Measurements from ENCODE around the gene ABCB10. TPM values are rescaled to one million over a fixed set of nuclear protein-coding genes. Genes with fewer than 3 reads are reported as not detected.
A peak's percentile ranks its signal among the peaks of the same experiment; 100 is the strongest.

The ABCB10 gene
- total RNA-seq, 1 experiment from 2014 or later: 13.8 TPM

DNA sequence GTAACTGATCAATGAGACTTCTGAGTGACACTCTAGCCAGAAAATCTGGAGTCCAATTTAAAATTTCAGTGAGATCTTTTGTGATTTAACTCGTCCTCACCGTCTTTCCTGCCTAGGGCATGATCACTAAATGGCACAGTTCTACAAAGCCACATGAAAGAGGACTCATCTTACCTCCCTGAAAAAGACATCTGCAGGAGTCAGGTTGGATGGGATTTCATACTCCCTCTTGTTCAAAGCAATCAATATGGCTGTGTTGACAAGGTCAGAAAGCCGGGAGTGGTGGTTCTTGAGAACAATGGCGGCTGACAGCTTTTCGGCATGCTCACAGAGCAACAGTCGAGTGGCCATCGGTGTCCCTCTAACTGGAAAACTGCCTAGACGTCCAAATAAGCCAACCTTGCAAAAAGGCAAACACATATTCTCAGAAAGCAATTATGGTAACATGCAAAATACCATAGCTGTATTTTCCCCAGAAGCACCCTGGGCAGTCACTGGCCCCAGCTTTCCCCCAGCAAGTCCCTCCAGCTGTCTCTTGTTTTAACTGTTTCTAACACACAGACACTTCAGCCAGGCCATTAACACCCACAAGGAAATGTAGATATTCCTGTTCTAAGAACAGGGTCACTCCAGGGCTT lies 88.0 kb downstream of the ABCB10 start:
- no peaks in the 10 kb centered on the region for H3K4me1 ChIP-seq (ENCODE audit: insufficient read depth, low read length)
- H2BK20ac ChIP-seq (ENCODE audit: low read depth, low read length, poor library complexity, severe bottlenecking): no peak overlapping the region

More for the DNA sequence above, 88.0 kb downstream of the ABCB10 start:
- H4K91ac ChIP-seq (ENCODE audit: insufficient read length, low read depth, low read length): no peak overlapping the region
- H4K20me1 ChIP-seq (ENCODE audit: control insufficient read depth, insufficient read depth, insufficient read length): no peaks in the 10 kb centered on the region
- no peaks in the 10 kb centered on the region for H3K27me3 ChIP-seq (ENCODE audit: insufficient read depth, low read length)
- TF ChIP-seq, protein P1, sequence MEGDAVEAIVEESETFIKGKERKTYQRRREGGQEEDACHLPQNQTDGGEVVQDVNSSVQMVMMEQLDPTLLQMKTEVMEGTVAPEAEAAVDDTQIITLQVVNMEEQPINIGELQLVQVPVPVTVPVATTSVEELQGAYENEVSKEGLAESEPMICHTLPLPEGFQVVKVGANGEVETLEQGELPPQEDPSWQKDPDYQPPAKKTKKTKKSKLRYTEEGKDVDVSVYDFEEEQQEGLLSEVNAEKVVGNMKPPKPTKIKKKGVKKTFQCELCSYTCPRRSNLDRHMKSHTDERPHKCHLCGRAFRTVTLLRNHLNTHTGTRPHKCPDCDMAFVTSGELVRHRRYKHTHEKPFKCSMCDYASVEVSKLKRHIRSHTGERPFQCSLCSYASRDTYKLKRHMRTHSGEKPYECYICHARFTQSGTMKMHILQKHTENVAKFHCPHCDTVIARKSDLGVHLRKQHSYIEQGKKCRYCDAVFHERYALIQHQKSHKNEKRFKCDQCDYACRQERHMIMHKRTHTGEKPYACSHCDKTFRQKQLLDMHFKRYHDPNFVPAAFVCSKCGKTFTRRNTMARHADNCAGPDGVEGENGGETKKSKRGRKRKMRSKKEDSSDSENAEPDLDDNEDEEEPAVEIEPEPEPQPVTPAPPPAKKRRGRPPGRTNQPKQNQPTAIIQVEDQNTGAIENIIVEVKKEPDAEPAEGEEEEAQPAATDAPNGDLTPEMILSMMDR (conservative IDR thresholded peaks at IDR 0.05): no peak
- no peak overlapping the region for H2BK12ac ChIP-seq (ENCODE audit: insufficient read length, low read depth, low read length)
- Mint-ChIP-seq H3K27me3 (ENCODE audit: low read depth) (no peaks in the 10 kb centered on the region), H3K9me3 (no peaks in the 10 kb centered on the region), H3K27ac (peak overlapping the region in 1 of 3 experiments; percentile 87; a peak in 2 of 7 replicates), H3K4me3 (no peak overlapping the region), H3K36me3 (ENCODE audit: insufficient read depth in 1 of 3, low read depth in 3 of 3) (peaks cover 19 to 74% (median 54%) of the 10 kb centered on the region in 3 experiments; a peak in 6 of 7 replicates), H3K4me1 (no peaks in the 10 kb centered on the region)
- H2BK15ac ChIP-seq (ENCODE audit: low read depth, low read length): no peak overlapping the region
- no peak overlapping the region for H3K4me2 ChIP-seq (ENCODE audit: insufficient read depth, insufficient read length, low read length)
- no peak overlapping the region for H3T11ph ChIP-seq (ENCODE audit: low read length)
- H3K23ac ChIP-seq (ENCODE audit: insufficient read length, low read depth, low read length): no peak overlapping the region
- no peak overlapping the region for H3K4ac ChIP-seq (ENCODE audit: low read depth, low read length)
- no peak overlapping the region for H3K56ac ChIP-seq (ENCODE audit: insufficient read length, low read depth, low read length)
- H3K9ac ChIP-seq (ENCODE audit: extremely low read depth, insufficient read length, low read length): no peak overlapping the region
- no peak overlapping the region for H2BK5ac ChIP-seq (ENCODE audit: insufficient read length, low read length)
- H3K9me3 ChIP-seq (ENCODE audit: control insufficient read depth, low read depth, low read length): no peaks in the 10 kb centered on the region
- H4K8ac ChIP-seq (replicated peaks; ENCODE audit: insufficient read length, low read depth, low read length): no peak overlapping the region
- no peak overlapping the region for H2BK120ac ChIP-seq (ENCODE audit: low read depth, low read length, poor library complexity, severe bottlenecking)
- no peak overlapping the region for H2AK5ac ChIP-seq (ENCODE audit: insufficient read length, low read length)
- no peak for DNase-seq
- H3K79me2 ChIP-seq (ENCODE audit: insufficient read depth, low read length): no peaks in the 10 kb centered on the region
- WGBS (ENCODE audit: extremely low coverage, insufficient read length, low lambda C conversion rate): no CpG with 5 or more reads among the region's 8 CpGs
- H4K5ac ChIP-seq (ENCODE audit: insufficient read length, low read depth, low read length): no peak overlapping the region
- H3K79me1 ChIP-seq (ENCODE audit: insufficient read depth, low read depth, low read length, poor library complexity, severe bottlenecking): no peaks in the 10 kb centered on the region
- H3K23me2 ChIP-seq (ENCODE audit: insufficient read length, low read depth, low read length, poor library complexity, severe bottlenecking): no peaks in the 10 kb centered on the region
- no peak overlapping the region for H3K27ac ChIP-seq (ENCODE audit: insufficient read length, low read depth, low read length)
- H3K14ac ChIP-seq (ENCODE audit: insufficient read depth, low read length): no peak overlapping the region
- H3K18ac ChIP-seq (ENCODE audit: insufficient read length, low read depth, low read length): no peak overlapping the region
- H2AFZ ChIP-seq (ENCODE audit: low read length): no peak overlapping the region

Data from H9 (cell line).